OCI-LY1 (cell line): Measurements from ENCODE around the gene DEFB128.
"Not testable (repeated sequence)": the region's sequence is repeated elsewhere in the genome, so short reads cannot be mapped to it uniquely, and the experiment has no call there.

Experiments used
- H2AFZ ChIP-seq: fragments of 200-600 bp; sonication (generic), shearing (Covaris generic); 2 replicates; pipeline ENCODE4 v1.6.0; 2014; ENCODE audit warnings: antibody characterized with exemption, mild to moderate bottlenecking, low read length
- H3F3A ChIP-seq: fragments of 200-600 bp; sonication (generic), shearing (Covaris generic); 2 replicates; pipeline ENCODE4 v1.6.0; 2014; ENCODE audit warnings: mild to moderate bottlenecking, antibody characterized with exemption, low read length, moderate library complexity; ENCODE audit not compliant: insufficient read depth
- H3K27ac ChIP-seq: fragments of 200-600 bp; sonication (generic); 2 replicates; pipeline ENCODE4 v1.5.1; 2014; ENCODE audit warnings: low read length, mixed run types, mild to moderate bottlenecking, low read depth; ENCODE audit not compliant: poor library complexity, severe bottlenecking
- H3K27me3 ChIP-seq: fragments of 200-600 bp; sonication (generic); 2 replicates; pipeline ENCODE4 v1.6.0; 2014; ENCODE audit warnings: antibody characterized with exemption, mild to moderate bottlenecking, low read length, moderate library complexity; ENCODE audit not compliant: insufficient read depth
- H3K36me3 ChIP-seq: fragments of 200-600 bp; sonication (generic); 2 replicates; pipeline ENCODE4 v1.6.1; 2014; ENCODE audit warnings: mild to moderate bottlenecking, antibody characterized with exemption, low read length, moderate library complexity, mixed read lengths; ENCODE audit not compliant: insufficient read depth
- H3K4me1 ChIP-seq: fragments of 200-600 bp; sonication (generic); 2 replicates; pipeline ENCODE4 v1.5.1; 2014; ENCODE audit warnings: mild to moderate bottlenecking, low read length, moderate library complexity; ENCODE audit not compliant: insufficient read depth, severe bottlenecking
- H3K4me2 ChIP-seq: fragments of 200-600 bp; sonication (generic), shearing (Covaris generic); 2 replicates; pipeline ENCODE4 v1.6.1; 2014; ENCODE audit warnings: low read length
- H3K4me3 ChIP-seq: fragments of 200-600 bp; sonication (generic); 2 replicates; pipeline ENCODE4 v1.5.1; 2014; ENCODE audit warnings: low read length, low read depth, mild to moderate bottlenecking, mixed read lengths; ENCODE audit not compliant: poor library complexity, severe bottlenecking
- H3K79me2 ChIP-seq: fragments of 200-600 bp; shearing (Covaris generic); 2 replicates; pipeline ENCODE4 v1.6.1; 2016; ENCODE audit warnings: mixed run types, low read length, mixed read lengths; ENCODE audit not compliant: insufficient read depth
- H3K9ac ChIP-seq: fragments of 200-600 bp; sonication (generic), shearing (Covaris generic); 2 replicates; pipeline ENCODE4 v1.6.1; 2014; ENCODE audit warnings: mild to moderate bottlenecking, low read length, mixed read lengths
- H3K9me2 ChIP-seq: fragments of 200-600 bp; sonication (generic), shearing (Covaris generic); 2 replicates; pipeline ENCODE4 v1.6.1; 2014; ENCODE audit warnings: low read depth, mild to moderate bottlenecking, low read length, mixed read lengths
- H3K9me3 ChIP-seq: fragments of 200-600 bp; shearing (Covaris generic); 2 replicates; pipeline ENCODE4 v1.6.1; 2014; ENCODE audit warnings: low read length, mixed read lengths
- H4K20me1 ChIP-seq: fragments of 200-600 bp; sonication (generic), shearing (Covaris generic); 2 replicates; pipeline ENCODE4 v1.6.0; 2016; ENCODE audit warnings: mild to moderate bottlenecking, low read length; ENCODE audit not compliant: insufficient read depth
- CTCF ChIP-seq: fragments of 200-600 bp; sonication (generic), shearing (Covaris generic); IDR thresholded peaks from 2 replicates; pipeline ENCODE4 v1.5.1; 2017; ENCODE audit warnings: mild to moderate bottlenecking, antibody characterized with exemption, low read length, moderate library complexity, mixed read lengths
- EZH2 ChIP-seq: fragments of 200-600 bp; sonication (generic), shearing (Covaris generic); IDR thresholded peaks from 2 replicates; pipeline ENCODE4 v1.8.0; 2017; ENCODE audit warnings: borderline replicate concordance, mixed run types, mild to moderate bottlenecking, antibody characterized with exemption, low read length, moderate library complexity, mixed read lengths

DEFB128 gene

GRCh38 chr20:208942-209566, 19.5 kb upstream of the DEFB128 start:
- Histone ChIP-seq H3K36me3 (no peaks in the 10 kb centered on the region), H3K4me1 (no peaks in the 10 kb centered on the region), H2AFZ (no peak overlapping the region), H3K9ac (no peak overlapping the region), H3K9me3 (no peaks in the 10 kb centered on the region), H3K27me3 (no peaks in the 10 kb centered on the region), H3K4me3 (no peak overlapping the region), H3K79me2 (no peaks in the 10 kb centered on the region), H3K4me2 (no peak overlapping the region), H3K9me2 (no peaks in the 10 kb centered on the region), H3F3A (no peaks in the 10 kb centered on the region), H3K27ac (no peak overlapping the region), H4K20me1 (no peaks in the 10 kb centered on the region)
- TF ChIP-seq CTCF (peak; percentile 65), EZH2 (no peak)

- not testable (repeated sequence) for H3F3A ChIP-seq, H3K4me1 ChIP-seq, H3K27ac ChIP-seq, H3K27me3 ChIP-seq, H3K9ac ChIP-seq, H3K79me2 ChIP-seq, H4K20me1 ChIP-seq, H3K9me3 ChIP-seq, H2AFZ ChIP-seq, H3K36me3 ChIP-seq, H3K4me2 ChIP-seq, H3K9me2 ChIP-seq, H3K4me3 ChIP-seq
These were observed 14.1 kb upstream of the DEFB128 start for GRCh38 chr20:203630-204029.

GRCh38 chr20:199996-200395, 10.5 kb upstream of the DEFB128 start:
- TF ChIP-seq CTCF (no peak), EZH2 (no peak)
- Histone ChIP-seq H3K9me2 (no peaks in the 10 kb centered on the region), H3K4me1 (no peaks in the 10 kb centered on the region), H4K20me1 (no peaks in the 10 kb centered on the region), H3K36me3 (no peaks in the 10 kb centered on the region), H3K4me2 (no peak overlapping the region), H2AFZ (no peak overlapping the region), H3K9ac (no peak overlapping the region), H3K9me3 (no peaks in the 10 kb centered on the region), H3F3A (no peaks in the 10 kb centered on the region), H3K27ac (no peak overlapping the region), H3K79me2 (no peaks in the 10 kb centered on the region), H3K4me3 (no peak overlapping the region), H3K27me3 (no peaks in the 10 kb centered on the region)

GRCh38 chr20:198225-198624, 8.7 kb upstream of the DEFB128 start:
- Histone ChIP-seq H3K9me3 (no peaks in the 10 kb centered on the region), H3K4me1 (no peaks in the 10 kb centered on the region), H2AFZ (no peak overlapping the region), H3K36me3 (no peaks in the 10 kb centered on the region), H3F3A (no peaks in the 10 kb centered on the region), H3K9ac (no peak overlapping the region), H4K20me1 (no peaks in the 10 kb centered on the region), H3K27ac (no peak overlapping the region), H3K79me2 (no peaks in the 10 kb centered on the region), H3K27me3 (no peaks in the 10 kb centered on the region), H3K4me2 (no peak overlapping the region), H3K4me3 (no peak overlapping the region), H3K9me2 (no peaks in the 10 kb centered on the region)
- TF ChIP-seq CTCF (no peak), EZH2 (no peak)
